Right lobe of liver (tissue), 6 donors: Measurements from ENCODE around the gene FZD2. TPM values are rescaled to one million over a fixed set of nuclear protein-coding genes. Genes with fewer than 3 reads are reported as not detected.

Source experiments
- ATAC-seq, 4 donors: fragments of 200-7000 bp; cut with Tn5 transposase; one replicate each; pipeline ENCODE4 v1.9.1; 2020; ENCODE audit warnings: mild to moderate bottlenecking in 4 of 4, moderate library complexity in 4 of 4
- DNase-seq, 3 donors: peaks; one replicate each; pipeline ENCODE4 v3.0.0-alpha.2; 2020
- H3K27ac ChIP-seq, 3 donors: fragments of 200-600 bp; one replicate each; pipeline ENCODE4 v1.8.0; 2022
- H3K27me3 ChIP-seq, 2 donors: fragments of 200-600 bp; one replicate each; pipeline ENCODE4 v1.8.0; 2022
- H3K36me3 ChIP-seq, 4 donors: fragments of 200-600 bp; sonication (generic) in 1 of 4; one replicate each; pipeline versions ENCODE4 v1.5.1 to v1.8.0; 2017 to 2022; ENCODE audit warnings: control low read depth in 1 of 4
- H3K4me1 ChIP-seq, 4 donors: fragments of 200-600 bp; sonication (generic) in 1 of 4; one replicate each; pipeline versions ENCODE4 v1.5.1 to v1.8.0; 2017 to 2022; ENCODE audit warnings: control low read depth in 1 of 4
- H3K4me3 ChIP-seq, 3 donors: fragments of 200-600 bp; one replicate each; pipeline ENCODE4 v1.8.0; 2022
- H3K9me3 ChIP-seq, 4 donors: fragments of 200-600 bp; sonication (generic) in 1 of 4; one replicate each; pipeline versions ENCODE4 v1.5.1 to v1.8.0; 2017 to 2022; ENCODE audit warnings: control low read depth in 1 of 4
- POLR2A ChIP-seq: fragments of 450-650 bp; IDR thresholded peaks from one replicate; pipeline ENCODE4 v1.6.1; 2017; ENCODE audit warnings: antibody characterized with exemption, mild to moderate bottlenecking
- WGBS: methylation state at CpG from one replicate; pipeline ENCODE4 v1.1.6; 2018; ENCODE audit warnings: low coverage, low lambda C conversion rate; ENCODE audit not compliant: insufficient coverage; ENCODE audit errors: missing lambda C conversion rate; 5-methylcytosine and 5-hydroxymethylcytosine counted together
- intact Hi-C, 2 donors: fragments of 100-400 bp; cut with DNase I; formaldehyde crosslinking; loops; one replicate each; pipeline versions ENCODE4 v1.11.2 to v1.14.1; 2022
- total RNA-seq, 6 experiments: library from RNA; depleted of rRNA in 2 of 6; stranded (reverse); fragments of >200 nt in 2 of 6; fragmentation: NEBNext Ultra II Directional in 3 of 6; extraction: Animal tissue kit (Norgen Biotek cat#: 25700) in 3 of 6; gene quantifications; one replicate each; pipeline versions ENCODE4 v1.1.0 to v1.2.4, GENCODE V29; 2016 to 2023
- TF ChIP-seq, protein P1 (sequence below), 4 donors: fragments of 200-600 bp in 3 of 4; fragments of 450-650 bp in 1 of 4; IDR thresholded peaks; one replicate each; pipeline versions ENCODE4 v1.5.1 to v1.8.0; 2016 to 2022; ENCODE audit warnings: antibody characterized with exemption in 4 of 4, mild to moderate bottlenecking in 2 of 4
- donor health status: DM: no; HTN: yes; CAD: no.
- donor health status: DM: no; HTN: no; CAD: no.
- donor health status: DM: no; HTN: no; CAD: no.
- donor health status: DM: no; HTN: yes; CAD: no.
- donor health status: DM: no; HTN: yes; CAD: no.

Gene FZD2
- total RNA-seq, 6 experiments from 2014 or later = 0.11 to 0.64 (median 0.28) TPM

DNA sequence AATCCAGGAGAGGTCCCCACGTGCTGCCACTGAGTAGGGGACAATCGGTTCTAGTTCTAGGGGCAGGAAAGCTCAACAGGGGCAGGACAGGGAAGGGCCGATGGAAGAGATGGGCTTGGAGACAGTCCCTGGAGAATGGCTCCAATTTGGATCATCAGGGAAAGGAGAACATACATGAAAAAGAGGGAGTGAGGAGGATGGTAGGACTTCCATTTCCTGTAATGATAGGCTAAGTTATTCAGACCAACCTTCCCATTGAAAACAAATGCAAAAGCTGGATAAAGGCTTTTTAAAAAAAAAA is 33.7 kb upstream of the FZD2 start:
- WGBS = 71% methylated on average over 3 of the region's 3 CpGs

DNA sequence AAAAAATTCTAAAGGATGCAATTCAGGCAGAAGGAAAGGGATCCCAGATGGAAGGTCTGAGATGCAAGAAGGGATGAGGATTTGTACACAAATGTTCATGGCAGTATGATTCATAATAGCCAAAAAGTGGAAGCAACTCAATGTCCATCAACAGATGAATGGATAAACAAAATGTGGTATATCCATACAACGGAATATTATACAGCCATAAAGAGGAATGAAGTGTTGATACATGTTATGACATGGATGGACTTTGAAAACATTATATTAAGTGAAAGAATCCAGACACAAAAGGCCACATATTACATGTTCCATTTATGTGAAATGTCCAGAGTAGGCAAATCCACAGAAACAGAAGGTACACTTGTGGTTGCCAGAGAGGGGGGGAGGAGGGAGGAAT is 30.2 kb upstream of the FZD2 start:
- 83% methylated on average over 1 of the region's 1 CpG for WGBS
- intact Hi-C loops = no loop called here

More for the DNA sequence above, 33.7 kb upstream of the FZD2 start:
- intact Hi-C loops = no loop called here
- TF ChIP-seq, protein P1, sequence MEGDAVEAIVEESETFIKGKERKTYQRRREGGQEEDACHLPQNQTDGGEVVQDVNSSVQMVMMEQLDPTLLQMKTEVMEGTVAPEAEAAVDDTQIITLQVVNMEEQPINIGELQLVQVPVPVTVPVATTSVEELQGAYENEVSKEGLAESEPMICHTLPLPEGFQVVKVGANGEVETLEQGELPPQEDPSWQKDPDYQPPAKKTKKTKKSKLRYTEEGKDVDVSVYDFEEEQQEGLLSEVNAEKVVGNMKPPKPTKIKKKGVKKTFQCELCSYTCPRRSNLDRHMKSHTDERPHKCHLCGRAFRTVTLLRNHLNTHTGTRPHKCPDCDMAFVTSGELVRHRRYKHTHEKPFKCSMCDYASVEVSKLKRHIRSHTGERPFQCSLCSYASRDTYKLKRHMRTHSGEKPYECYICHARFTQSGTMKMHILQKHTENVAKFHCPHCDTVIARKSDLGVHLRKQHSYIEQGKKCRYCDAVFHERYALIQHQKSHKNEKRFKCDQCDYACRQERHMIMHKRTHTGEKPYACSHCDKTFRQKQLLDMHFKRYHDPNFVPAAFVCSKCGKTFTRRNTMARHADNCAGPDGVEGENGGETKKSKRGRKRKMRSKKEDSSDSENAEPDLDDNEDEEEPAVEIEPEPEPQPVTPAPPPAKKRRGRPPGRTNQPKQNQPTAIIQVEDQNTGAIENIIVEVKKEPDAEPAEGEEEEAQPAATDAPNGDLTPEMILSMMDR (IDR thresholded peaks at IDR 0.05) = no peak
- TF ChIP-seq POLR2A = no peak
- no peaks in the 10 kb centered on the region for H3K36me3 ChIP-seq
- no peaks in the 10 kb centered on the region for H3K4me1 ChIP-seq
- DNase-seq (no peak), ATAC-seq (no peak)
- H3K27me3 ChIP-seq = no peaks in the 10 kb centered on the region
- no peak overlapping the region for H3K4me3 ChIP-seq
- H3K9me3 ChIP-seq = no peaks in the 10 kb centered on the region
- no peak overlapping the region for H3K27ac ChIP-seq

DNA sequence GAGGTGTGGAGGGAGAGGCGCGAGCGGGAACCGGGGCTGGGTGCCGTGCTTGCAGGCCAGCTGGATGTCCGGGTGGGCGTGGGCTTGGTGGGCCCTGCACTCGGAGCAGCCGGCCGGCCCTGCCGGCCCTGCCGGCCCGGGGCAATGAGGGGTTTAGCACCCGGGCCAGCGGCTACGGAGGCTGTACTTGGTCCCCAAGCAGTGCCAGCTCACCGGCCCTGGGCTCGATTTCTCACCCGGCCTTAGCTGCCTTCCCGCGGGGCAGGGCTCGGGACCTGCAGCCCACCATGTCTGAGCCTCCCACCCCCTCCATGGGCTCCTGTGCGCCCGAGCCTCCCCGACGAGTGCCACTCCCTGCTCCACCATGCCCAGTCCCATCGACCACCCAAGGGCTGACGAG is 29.3 kb upstream of the FZD2 start:
- intact Hi-C loops = no loop called here
- Histone ChIP-seq H3K4me1 (no peaks in the 10 kb centered on the region), H3K9me3 (no peaks in the 10 kb centered on the region), H3K4me3 (no peak overlapping the region), H3K36me3 (no peaks in the 10 kb centered on the region), H3K27me3 (no peaks in the 10 kb centered on the region), H3K27ac (no peak overlapping the region)
- no peak for TF ChIP-seq POLR2A
- TF ChIP-seq, protein P1 (IDR thresholded peaks at IDR 0.05) = no peak
- no peak for DNase-seq
- no peak for ATAC-seq
- WGBS = 100% methylated on average over 4 of the region's 28 CpGs

More for the DNA sequence above, 30.2 kb upstream of the FZD2 start:
- Histone ChIP-seq H3K27ac (no peak overlapping the region), H3K9me3 (no peaks in the 10 kb centered on the region), H3K27me3 (no peaks in the 10 kb centered on the region), H3K36me3 (no peaks in the 10 kb centered on the region), H3K4me3 (no peak overlapping the region), H3K4me1 (no peaks in the 10 kb centered on the region)
- no peak for TF ChIP-seq POLR2A
- TF ChIP-seq, protein P1 (IDR thresholded peaks at IDR 0.05) = no peak
- ATAC-seq (no peak), DNase-seq (no peak)

DNA sequence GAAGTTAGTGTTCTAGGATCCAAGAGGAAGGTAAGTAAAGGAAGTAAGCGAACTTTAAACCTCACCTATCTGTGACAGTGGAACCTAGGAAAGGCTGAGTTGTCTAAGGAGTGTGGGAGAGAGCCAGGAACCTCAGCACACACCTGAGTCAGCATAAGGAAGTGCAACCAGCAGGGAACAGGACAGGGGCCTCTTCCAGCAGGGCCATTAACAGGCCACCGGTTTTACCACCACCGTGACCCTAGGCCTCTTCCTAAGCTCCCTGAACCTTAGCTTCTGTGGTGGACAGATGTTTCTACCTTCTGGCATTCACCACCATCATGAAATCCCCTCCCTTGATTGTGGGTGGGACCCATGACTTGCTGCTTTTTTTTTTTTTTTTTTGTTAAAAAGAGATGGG is 27.4 kb upstream of the FZD2 start:
- no peaks in the 10 kb centered on the region for H3K36me3 ChIP-seq
- H3K4me1 ChIP-seq = no peaks in the 10 kb centered on the region
- no peak overlapping the region for H3K4me3 ChIP-seq
- ATAC-seq (no peak), DNase-seq (no peak)
- H3K27me3 ChIP-seq = no peaks in the 10 kb centered on the region
- no peak overlapping the region for H3K27ac ChIP-seq
- intact Hi-C loops = no loop called here
- WGBS = 43% methylated on average over 3 of the region's 3 CpGs
- no peak for TF ChIP-seq POLR2A
- TF ChIP-seq, protein P1 (IDR thresholded peaks at IDR 0.05) = no peak
- no peaks in the 10 kb centered on the region for H3K9me3 ChIP-seq

DNA sequence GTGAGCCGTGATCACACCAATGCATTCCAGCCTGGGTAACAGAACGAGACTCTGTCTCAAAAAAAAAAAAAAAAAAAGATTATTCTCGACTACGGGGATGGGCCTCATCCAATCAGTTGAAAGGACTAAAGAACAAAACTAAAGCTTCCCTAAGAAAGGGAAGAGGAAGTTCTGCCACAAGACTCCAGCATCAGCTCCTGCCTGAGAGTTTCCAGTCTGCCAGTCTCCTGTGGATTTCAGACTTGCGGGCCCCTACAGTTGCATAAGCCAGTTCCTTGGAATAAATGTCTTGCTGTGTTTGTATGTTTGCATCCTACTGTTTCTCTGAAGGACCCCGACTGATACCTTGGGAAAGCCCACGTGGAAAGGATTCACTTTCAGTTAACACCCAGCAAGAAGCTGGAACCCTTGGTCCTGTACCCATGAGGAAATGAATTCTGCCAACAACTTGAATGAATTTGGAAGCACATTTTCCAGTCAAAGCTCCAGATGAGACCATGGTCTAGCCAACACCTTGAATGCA is 26.3 kb upstream of the FZD2 start:
- 50% methylated on average over 4 of the region's 7 CpGs for WGBS

More for the DNA sequence above, 26.3 kb upstream of the FZD2 start:
- H3K36me3 ChIP-seq = no peaks in the 10 kb centered on the region
- no peaks in the 10 kb centered on the region for H3K4me1 ChIP-seq
- intact Hi-C loops = no loop called here
- H3K9me3 ChIP-seq = no peaks in the 10 kb centered on the region
- no peak for TF ChIP-seq POLR2A
- TF ChIP-seq, protein P1 (IDR thresholded peaks at IDR 0.05) = no peak
- H3K27me3 ChIP-seq = no peaks in the 10 kb centered on the region
- no peak for DNase-seq
- ATAC-seq = peak in 1 of 4 donors; percentile 13
- no peak overlapping the region for H3K4me3 ChIP-seq
- H3K27ac ChIP-seq = no peak overlapping the region
